Lung (tissue), 12 donors: ENCODE measurements around the gene UBE2H. TPM values are rescaled to one million over a fixed set of nuclear protein-coding genes. Genes with fewer than 3 reads are reported as not detected.
"Not testable (repeated sequence)": the region's sequence is repeated elsewhere in the genome, so short reads cannot be mapped to it uniquely, and the experiment has no call there.

ENCODE experiments used
- ATAC-seq: fragments of 200-7000 bp; cut with Tn5 transposase; one replicate; pipeline ENCODE4 v1.9.1; 2020; ENCODE audit warnings: moderate number of reproducible peaks; ENCODE audit not compliant: insufficient read depth, low FRiP score
- DNase-seq, 3 donors: peaks; one replicate each; pipeline ENCODE4 v3.0.0-alpha.2; 2013 to 2017
- H3K27ac ChIP-seq, 2 donors: one replicate each; pipeline ENCODE4 v1.5.1; 2013; ENCODE audit warnings: mild to moderate bottlenecking in 2 of 2, moderate library complexity in 2 of 2, control low read depth in 1 of 2, inconsistent platforms in 1 of 2, low read depth in 1 of 2, low read length in 1 of 2
- H3K27me3 ChIP-seq, 3 donors: one replicate each; pipeline ENCODE4 v1.5.1; 2013; ENCODE audit warnings: low read length in 2 of 3; ENCODE audit not compliant: control insufficient read depth in 3 of 3, insufficient read depth in 3 of 3
- H3K36me3 ChIP-seq, 4 donors: one replicate each; pipeline ENCODE4 v1.5.1; 2013; ENCODE audit warnings: low read length in 4 of 4, mild to moderate bottlenecking in 1 of 4, moderate library complexity in 1 of 4; ENCODE audit not compliant: control insufficient read depth in 4 of 4, insufficient read depth in 4 of 4
- H3K4me1 ChIP-seq, 5 donors: one replicate each; pipeline ENCODE4 v1.5.1; 2013; ENCODE audit warnings: low read length in 5 of 5, mild to moderate bottlenecking in 2 of 5, moderate library complexity in 1 of 5; ENCODE audit not compliant: control insufficient read depth in 5 of 5, insufficient read depth in 5 of 5
- H3K4me3 ChIP-seq: one replicate; pipeline ENCODE4 v1.5.1; 2013; ENCODE audit warnings: mild to moderate bottlenecking, control low read depth, moderate library complexity
- H3K9ac ChIP-seq, 2 donors: one replicate each; pipeline ENCODE4 v1.5.1; 2013; ENCODE audit warnings: low read length in 2 of 2, control low read depth in 1 of 2; ENCODE audit not compliant: insufficient read depth in 1 of 2
- H3K9me3 ChIP-seq, 4 donors: one replicate each; pipeline ENCODE4 v1.5.1; 2013; ENCODE audit warnings: low read length in 3 of 4, mild to moderate bottlenecking in 1 of 4, moderate library complexity in 1 of 4; ENCODE audit not compliant: control insufficient read depth in 4 of 4, insufficient read depth in 3 of 4
- CTCF ChIP-seq: IDR thresholded peaks from 2 replicates; pipeline ENCODE4 v1.5.1; 2012; ENCODE audit warnings: mild to moderate bottlenecking; ENCODE audit errors: control extremely low read depth, extremely low read depth
- WGBS, 2 donors: extraction: QIAGEN DNeasy Blood & Tissue Kit; methylation state at CpG; one replicate each; pipeline ENCODE4 v1.1.7; 2013; 5-methylcytosine and 5-hydroxymethylcytosine counted together
- polyA plus RNA-seq, 2 donors: library from polyadenylated mRNA; stranded (reverse); fragments of 200-250 nt; gene quantifications; one replicate each; pipeline ENCODE4 v1.2.1, GENCODE V29; 2013
- total RNA-seq, 2 donors: library from RNA; depleted of rRNA in 1 of 2; stranded (reverse); fragments of >200 nt in 1 of 2; gene quantifications; one replicate each; pipeline ENCODE4 v1.2.1, GENCODE V29; 2014 to 2021
- donor health status: control.
- donor health status: control.
- donor health status: Bipolar disorder and iron deficiency.
- donor health status: healthy.
- donor health status: DM: yes; HTN: yes; CAD: no.

The UBE2H gene
- total and polyA plus RNA-seq, 4 donors, result 23.0 to 102 (median 49.7) TPM

DNA sequence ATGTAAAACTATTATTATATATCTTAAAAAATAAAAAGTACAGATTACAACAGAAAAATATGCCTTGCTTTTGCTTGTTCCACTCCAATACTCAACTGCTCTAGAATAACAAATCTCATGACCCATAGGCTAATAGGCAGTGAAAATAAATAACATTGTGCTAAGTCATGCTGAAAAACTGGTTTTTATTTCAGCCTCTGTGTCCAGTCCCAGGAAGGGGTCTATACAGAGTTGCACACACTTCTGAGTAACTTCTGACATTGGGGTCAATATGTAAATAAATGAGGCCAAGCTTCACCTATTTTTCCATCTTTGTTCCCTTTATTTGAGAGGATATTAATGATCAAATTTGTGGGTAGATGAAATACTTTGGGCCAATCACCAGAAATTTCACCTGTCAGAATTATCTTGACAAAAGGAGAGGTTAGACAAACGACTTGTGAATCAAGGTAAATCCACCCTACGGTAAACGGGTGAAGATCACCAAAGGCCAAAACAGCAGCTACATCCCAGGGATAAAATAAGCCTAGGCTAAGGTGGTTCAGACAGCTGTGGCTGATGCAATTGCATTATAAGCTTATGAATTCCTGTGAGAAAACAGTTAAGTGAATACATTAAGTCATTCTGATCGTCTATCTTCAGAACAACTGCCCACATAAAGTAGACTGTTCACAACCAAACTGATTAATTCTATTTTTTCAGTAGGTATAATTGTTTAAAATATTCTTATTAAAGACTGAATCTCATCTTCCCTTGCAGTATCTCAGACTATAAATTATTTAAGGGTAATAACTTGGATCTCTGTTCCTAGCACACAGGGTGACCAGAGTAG, 87.5 kb downstream of the UBE2H start:
- Histone ChIP-seq H3K36me3 (peaks cover 0 to 3% (median 1%) of the 10 kb centered on the region in 4 donors), H3K9me3 (no peaks in the 10 kb centered on the region), H3K4me1 (peaks cover 0 to 42% (median 0%) of the 10 kb centered on the region in 5 donors), H3K27me3 (no peaks in the 10 kb centered on the region), H3K27ac (peak overlapping the region; percentile 40 to 74), H3K4me3 (no peak overlapping the region), H3K9ac (no peak overlapping the region)
- DNase-seq (no peak), ATAC-seq (no peak)
- TF ChIP-seq CTCF, result no peak
- WGBS, 2 donors, result 83 to 92% methylated on average over 4 of the region's 4 CpGs

- not testable (repeated sequence) for H3K9ac ChIP-seq, H3K36me3 ChIP-seq, H3K4me3 ChIP-seq, H3K9me3 ChIP-seq, ATAC-seq, H3K27me3 ChIP-seq, DNase-seq
- WGBS, 2 donors, result 96 to 97% methylated on average over 8 of the region's 8 CpGs
- Histone ChIP-seq H3K27ac (peak overlapping the region in 1 of 2 donors; percentile 70), H3K4me1 (peaks cover 0 to 46% (median 0%) of the 10 kb centered on the region in 5 donors)
Observed at GRCh38 chr7:129864676-129865075, 88.1 kb downstream of the UBE2H start.

DNA sequence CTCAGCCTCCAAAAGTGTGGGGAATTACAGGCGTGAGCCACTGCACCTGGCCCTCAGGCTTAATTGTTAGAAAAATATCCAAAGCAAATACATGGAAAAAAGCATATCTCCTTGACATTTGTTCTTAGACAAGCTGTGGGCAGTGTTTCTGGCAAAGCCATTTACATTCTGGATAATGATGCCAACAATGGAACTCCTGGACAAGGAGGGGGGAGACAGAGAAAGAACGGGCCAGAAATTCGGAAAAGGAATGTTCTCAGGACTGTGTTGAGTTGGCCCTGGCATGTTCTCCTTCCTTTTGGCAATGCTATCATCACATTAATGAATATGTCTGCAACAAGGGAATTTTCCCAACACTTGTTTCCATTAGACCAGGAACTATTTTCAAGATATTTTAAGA, 88.7 kb downstream of the UBE2H start:
- Histone ChIP-seq H3K4me3 (no peak overlapping the region), H3K9me3 (no peaks in the 10 kb centered on the region), H3K27ac (peak overlapping the region; percentile 24 to 79), H3K4me1 (peaks cover 0 to 47% (median 0%) of the 10 kb centered on the region in 5 donors), H3K36me3 (no peaks in the 10 kb centered on the region), H3K27me3 (no peaks in the 10 kb centered on the region), H3K9ac (no peak overlapping the region)
- TF ChIP-seq CTCF, result no peak
- DNase-seq (no peak), ATAC-seq (peak; percentile 50)
- 58 to 79% methylated on average over 3 of the region's 3 CpGs for WGBS, 2 donors

DNA sequence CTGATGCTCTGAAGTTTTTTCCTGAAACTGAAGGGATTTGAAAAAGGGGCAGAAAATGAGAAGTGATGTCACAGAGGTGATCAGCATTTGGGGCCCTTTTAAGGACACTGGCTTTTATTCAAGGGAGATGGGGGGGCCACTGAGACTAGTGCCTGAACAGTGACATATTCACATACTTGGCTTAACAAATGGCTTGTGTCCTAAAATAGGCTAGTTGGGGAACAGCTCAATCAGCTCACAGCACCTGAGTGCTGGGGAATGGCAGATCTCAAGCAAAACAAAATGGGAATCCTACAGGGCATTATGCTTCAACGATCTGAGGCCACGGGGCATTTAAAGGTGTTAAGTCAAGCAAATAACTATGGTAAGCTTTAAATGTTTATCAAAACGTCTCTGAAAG, 90.1 kb downstream of the UBE2H start:
- Histone ChIP-seq H3K27me3 (no peaks in the 10 kb centered on the region), H3K4me1 (peaks cover 0 to 47% (median 0%) of the 10 kb centered on the region in 5 donors), H3K27ac (peak overlapping the region in 1 of 2 donors; percentile 79), H3K36me3 (no peaks in the 10 kb centered on the region), H3K9ac (no peak overlapping the region), H3K4me3 (no peak overlapping the region), H3K9me3 (no peaks in the 10 kb centered on the region)
- ATAC-seq (no peak), DNase-seq (no peak)
- 60 to 69% methylated on average over 3 of the region's 3 CpGs for WGBS, 2 donors
- TF ChIP-seq CTCF, result no peak

- H3K4me1 ChIP-seq, result peaks cover 0 to 53% (median 0%) of the 10 kb centered on the region in 5 donors
- H3K27me3 ChIP-seq, H3K9me3 ChIP-seq, H3K36me3 ChIP-seq, H3K27ac ChIP-seq, H3K4me3 ChIP-seq, H3K9ac ChIP-seq, ATAC-seq: not testable (repeated sequence)
- DNase-seq, result peak in 1 of 3 donors; percentile 44
- 81% methylated on average over 6 of the region's 6 CpGs for WGBS, 2 donors
Observed at GRCh38 chr7:129860784-129861183, 92.0 kb downstream of the UBE2H start.
